ENCODE results near the gene MPDU1. TPM values are rescaled to one million over a fixed set of nuclear protein-coding genes. Genes with fewer than 3 reads are reported as not detected.
A peak's percentile ranks its signal among the peaks of the same experiment; 100 is the strongest.
"Not testable (repeated sequence)": the region's sequence is repeated elsewhere in the genome, so short reads cannot be mapped to it uniquely, and the experiment has no call there.

The MPDU1 gene
- total RNA-seq, 1 donor = 127 TPM

- no peak for DNase-seq (ENCODE audit: low read depth)
- no peak for TF ChIP-seq CTCF (IDR thresholded peaks at IDR 0.05; ENCODE audit: insufficient read depth, low read length)
- H3K4me3 ChIP-seq (ENCODE audit: low read depth, low read length) = peak overlapping the region; percentile 62
Observed at GRCh38 chr17:7615265-7615747, 31.7 kb downstream of the MPDU1 start.

GRCh38 chr17:7618608-7619007, 35.0 kb downstream of the MPDU1 start:
- TF ChIP-seq CTCF (IDR thresholded peaks at IDR 0.05; ENCODE audit: insufficient read depth, low read length) = no peak

GRCh38 chr17:7620835-7621234, 37.2 kb downstream of the MPDU1 start:
- no peak overlapping the region for H3K4me3 ChIP-seq (ENCODE audit: low read depth, low read length)
- no peak for DNase-seq (ENCODE audit: low read depth)
- no peak for TF ChIP-seq CTCF (IDR thresholded peaks at IDR 0.05; ENCODE audit: insufficient read depth, low read length)

More at GRCh38 chr17:7618608-7619007, 35.0 kb downstream of the MPDU1 start:
- H3K4me3 ChIP-seq (ENCODE audit: low read depth, low read length) = no peak overlapping the region
- no peak for DNase-seq (ENCODE audit: low read depth)

GRCh38 chr17:7623661-7624060, 40.0 kb downstream of the MPDU1 start:
- TF ChIP-seq CTCF (IDR thresholded peaks at IDR 0.05; ENCODE audit: insufficient read depth, low read length) = no peak
- no peak overlapping the region for H3K4me3 ChIP-seq (ENCODE audit: low read depth, low read length)

GRCh38 chr17:7625749-7626148, 42.1 kb downstream of the MPDU1 start:
- DNase-seq (ENCODE audit: low read depth); H3K4me3 ChIP-seq (ENCODE audit: low read depth, low read length): not testable (repeated sequence)

More at GRCh38 chr17:7623661-7624060, 40.0 kb downstream of the MPDU1 start:
- DNase-seq (ENCODE audit: low read depth) = no peak

GRCh38 chr17:7626307-7626706, 42.7 kb downstream of the MPDU1 start:
- no peak for TF ChIP-seq CTCF (IDR thresholded peaks at IDR 0.05; ENCODE audit: insufficient read depth, low read length)
- DNase-seq (ENCODE audit: low read depth) = no peak
- H3K4me3 ChIP-seq (ENCODE audit: low read depth, low read length) = peak overlapping the region; percentile 88

GRCh38 chr17:7626956-7627249, 43.3 kb downstream of the MPDU1 start:
- DNase-seq (ENCODE audit: low read depth) = no peak
- peak overlapping the region; percentile 88 for H3K4me3 ChIP-seq (ENCODE audit: low read depth, low read length)
- TF ChIP-seq CTCF (IDR thresholded peaks at IDR 0.05; ENCODE audit: insufficient read depth, low read length) = no peak
